SIG-M5 treated with dmso at 0.1 percent for 504 hours (cell line): ENCODE data around the gene GLTP.

Experiments
- DNase-seq: peaks from one replicate; lab custom pipeline; 2025; ENCODE audit not compliant: unreplicated experiment; lab: John Stamatoyannopoulos, UW

The GLTP gene

GRCh38 chr12:109824731-109825130, 55.6 kb downstream of the GLTP start:
- no peak for DNase-seq

GRCh38 chr12:109822951-109823411, 57.4 kb downstream of the GLTP start:
- DNase-seq = no peak

GRCh38 chr12:109822416-109822815, 57.9 kb downstream of the GLTP start:
- DNase-seq = no peak

DNA sequence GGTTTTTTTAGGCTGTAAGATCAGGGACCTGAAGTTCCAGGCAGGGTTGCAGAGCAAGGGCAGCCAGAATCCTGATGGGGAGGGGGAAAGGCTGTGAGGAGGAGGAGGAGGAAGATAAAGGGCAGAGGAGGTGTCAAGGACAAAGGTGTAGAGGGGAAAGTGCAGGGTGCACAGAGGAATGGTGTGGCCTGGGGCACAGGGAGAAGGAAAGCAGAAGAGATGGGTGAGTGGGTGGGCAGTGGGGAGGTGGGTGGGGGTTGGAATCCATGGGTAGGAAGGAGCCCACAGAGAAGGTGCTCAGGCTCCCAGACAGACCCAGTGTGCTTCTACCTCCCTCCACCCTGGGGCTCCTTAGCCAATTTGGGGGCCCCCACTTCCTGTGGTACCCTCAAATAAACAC, 58.4 kb downstream of the GLTP start:
- no peak for DNase-seq

- no peak for DNase-seq
Observed at GRCh38 chr12:109820816-109821381, 59.4 kb downstream of the GLTP start.

- DNase-seq = no peak
Observed at GRCh38 chr12:109818905-109819500, 61.3 kb downstream of the GLTP start.

- no peak for DNase-seq
Observed at GRCh38 chr12:109818253-109818652, 62.1 kb downstream of the GLTP start.

DNA sequence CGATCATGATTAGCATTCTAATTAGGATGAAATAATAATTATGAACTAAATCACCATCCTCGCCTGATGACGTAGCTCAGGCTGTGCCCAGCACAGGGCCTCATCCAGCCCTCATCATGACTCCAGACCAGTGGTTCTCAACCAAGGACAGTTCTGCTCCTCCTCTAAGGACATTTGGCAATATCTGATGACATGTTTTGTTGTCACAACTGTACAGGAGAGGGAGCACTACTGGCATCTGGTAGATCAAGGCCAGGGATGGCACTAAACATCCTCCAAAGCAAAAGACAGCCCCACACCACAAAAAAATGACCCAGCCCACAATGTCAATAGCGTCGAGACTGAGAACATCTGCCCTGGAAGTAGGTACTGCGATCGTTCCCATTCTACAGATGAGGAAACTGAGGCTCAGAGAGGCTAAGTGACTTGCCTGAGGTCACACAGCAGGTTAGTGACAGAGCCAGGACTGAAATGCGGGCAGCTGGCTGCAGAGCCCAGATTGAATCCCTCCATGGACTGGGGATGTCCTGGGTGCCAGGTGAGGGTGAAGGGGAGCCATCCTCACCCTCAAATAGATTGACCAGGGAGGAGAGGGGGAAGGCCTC, 62.6 kb downstream of the GLTP start:
- DNase-seq = no peak

DNA sequence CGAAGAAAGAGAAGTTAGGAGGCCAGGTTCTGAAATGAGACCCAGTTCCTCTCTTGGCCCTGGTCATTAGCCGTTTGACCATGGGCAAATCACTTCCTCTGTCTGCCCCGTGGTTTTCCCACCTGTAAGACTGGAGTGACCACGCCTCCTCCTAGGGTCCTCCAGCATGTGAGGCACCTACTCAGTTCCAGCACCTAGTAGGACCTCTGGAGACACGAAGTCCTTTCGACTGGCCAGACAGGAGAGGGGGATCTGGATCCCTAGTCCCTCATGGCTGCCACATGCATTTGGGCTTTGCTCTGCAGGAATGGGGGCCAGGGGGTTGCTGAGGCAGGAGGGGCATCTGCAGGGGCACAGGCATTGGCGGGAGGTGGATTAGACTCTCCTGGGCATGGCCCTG, 63.5 kb downstream of the GLTP start:
- no peak for DNase-seq

DNA sequence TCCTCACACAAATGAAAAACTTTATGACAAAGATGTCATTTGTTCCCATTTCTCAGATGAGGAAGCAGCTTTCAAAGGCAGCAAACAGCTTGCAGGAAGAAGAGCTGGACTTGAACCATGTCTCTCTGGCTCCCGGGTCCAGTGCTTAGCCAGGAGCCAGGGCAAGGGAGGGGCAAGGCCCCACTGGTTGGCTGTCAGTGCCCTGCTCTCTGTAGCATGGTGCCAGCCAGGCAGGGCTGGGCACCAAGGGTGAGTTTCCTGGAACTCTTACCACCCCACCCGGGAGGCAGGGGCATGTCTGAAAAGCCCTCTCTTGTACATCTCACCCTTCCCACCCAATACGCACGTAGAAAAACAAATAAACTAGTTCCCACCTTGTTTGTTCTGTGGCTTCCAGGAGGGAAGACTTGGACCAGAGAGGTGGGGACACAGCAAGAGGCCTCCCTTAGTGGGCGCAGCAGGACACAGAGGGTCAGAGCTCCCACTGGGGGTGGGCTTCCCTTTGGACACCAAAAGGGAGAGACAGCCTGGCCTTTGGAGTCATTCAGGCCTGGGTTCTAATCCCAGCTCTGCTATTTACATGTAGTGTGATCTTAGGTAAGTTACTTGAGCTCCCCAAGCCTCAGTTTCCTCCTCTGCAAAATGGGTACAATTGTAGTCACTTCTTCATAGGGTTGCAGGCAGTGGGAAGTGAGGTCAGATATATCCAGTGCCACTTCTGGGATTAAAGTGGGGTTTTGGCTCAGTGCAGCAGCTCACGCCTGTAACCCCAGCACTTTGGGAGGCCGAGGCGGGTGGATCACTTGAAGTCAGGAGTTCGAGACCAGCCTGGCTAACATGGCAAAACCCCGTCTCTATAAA, 64.4 kb downstream of the GLTP start:
- DNase-seq = no peak

DNA sequence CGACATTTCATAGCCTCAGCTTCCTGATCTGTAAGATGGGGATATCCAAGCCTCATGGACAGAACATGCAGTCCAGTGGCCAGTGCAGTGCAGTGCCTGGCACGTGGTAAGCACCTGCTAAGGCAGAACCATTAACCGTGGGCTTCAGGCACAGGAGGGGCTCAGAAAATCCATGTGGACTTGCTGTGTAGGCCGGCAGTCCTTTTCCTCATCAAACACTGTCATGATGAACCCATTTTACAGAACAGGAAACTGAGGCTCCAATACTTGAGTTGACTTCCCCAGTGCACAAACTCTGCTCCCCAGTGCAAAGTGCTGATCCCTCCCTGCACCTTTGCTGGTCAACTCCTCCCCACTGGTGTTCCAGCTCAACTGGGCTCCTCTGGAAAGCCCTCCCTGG, 65.1 kb downstream of the GLTP start:
- no peak for DNase-seq

DNA sequence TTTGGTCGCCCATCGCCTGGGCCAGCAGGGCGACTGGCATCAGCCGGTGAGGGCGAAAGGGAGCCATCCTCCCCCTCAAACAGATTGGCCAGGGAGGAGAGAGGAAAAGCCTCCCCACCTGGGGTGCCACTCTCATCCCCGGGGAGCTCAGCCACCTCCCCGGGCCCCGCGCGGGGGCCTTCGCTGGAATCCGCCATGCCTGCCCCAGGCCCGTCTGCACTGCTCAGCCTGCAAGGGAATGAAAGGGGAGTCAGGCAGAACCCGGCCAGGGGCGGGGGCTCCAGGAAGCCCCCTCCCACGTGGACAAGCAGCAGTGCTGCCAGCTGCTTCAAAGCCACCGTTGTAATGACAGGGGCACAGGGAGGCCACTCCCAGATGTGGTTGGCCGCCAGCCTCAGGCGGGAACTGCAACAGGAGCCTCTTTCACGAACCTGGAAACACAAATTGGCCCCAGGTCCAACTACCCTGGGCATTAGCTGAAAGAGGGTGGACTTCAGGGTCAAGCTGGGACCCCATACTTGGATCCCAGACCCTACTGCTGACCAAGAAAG, 65.7 kb downstream of the GLTP start:
- no peak for DNase-seq

DNA sequence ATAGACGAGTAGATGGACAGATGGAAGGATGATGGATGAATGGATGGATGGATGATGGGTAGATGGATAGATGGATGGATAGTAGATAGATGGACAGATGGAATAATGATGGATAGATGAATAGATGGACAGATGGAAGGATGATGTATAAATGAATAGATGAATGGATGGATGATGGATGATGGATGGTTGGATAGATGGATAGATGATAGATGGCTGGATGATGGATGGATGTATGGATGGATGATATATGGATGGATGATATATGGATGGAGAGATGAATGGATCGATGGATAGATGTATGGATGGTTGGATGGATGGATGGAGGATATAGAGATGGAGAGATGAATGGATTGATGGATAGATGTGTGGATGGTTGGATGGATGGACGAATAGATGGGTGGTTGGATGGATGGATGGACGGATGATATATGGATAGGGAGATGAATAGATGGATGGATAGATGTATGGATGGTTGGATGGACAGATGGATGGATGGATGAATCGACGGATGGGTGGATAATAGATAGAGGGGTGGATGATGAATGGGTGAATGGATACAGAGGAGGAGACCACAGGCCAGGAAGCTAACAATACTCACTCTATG, 66.4 kb downstream of the GLTP start:
- DNase-seq = no peak

DNA sequence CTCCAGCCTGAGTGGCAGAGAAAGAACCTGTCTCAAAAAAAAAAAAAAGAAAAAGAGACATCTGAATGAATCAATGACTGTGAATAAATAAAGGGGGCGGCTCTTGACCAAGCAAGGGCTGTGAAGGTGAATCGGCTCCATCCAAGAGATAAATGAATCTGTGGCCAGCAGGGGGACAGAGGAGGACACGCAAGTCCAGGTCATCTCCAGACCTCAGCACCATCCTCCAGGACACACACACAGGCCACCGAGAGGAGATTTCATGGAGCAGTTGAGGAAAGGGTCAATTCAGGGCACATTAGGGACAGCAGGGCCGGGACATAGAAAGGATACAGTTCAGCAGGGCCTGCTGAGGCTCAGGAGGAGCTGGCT, 68.7 kb downstream of the GLTP start:
- DNase-seq = no peak

DNA sequence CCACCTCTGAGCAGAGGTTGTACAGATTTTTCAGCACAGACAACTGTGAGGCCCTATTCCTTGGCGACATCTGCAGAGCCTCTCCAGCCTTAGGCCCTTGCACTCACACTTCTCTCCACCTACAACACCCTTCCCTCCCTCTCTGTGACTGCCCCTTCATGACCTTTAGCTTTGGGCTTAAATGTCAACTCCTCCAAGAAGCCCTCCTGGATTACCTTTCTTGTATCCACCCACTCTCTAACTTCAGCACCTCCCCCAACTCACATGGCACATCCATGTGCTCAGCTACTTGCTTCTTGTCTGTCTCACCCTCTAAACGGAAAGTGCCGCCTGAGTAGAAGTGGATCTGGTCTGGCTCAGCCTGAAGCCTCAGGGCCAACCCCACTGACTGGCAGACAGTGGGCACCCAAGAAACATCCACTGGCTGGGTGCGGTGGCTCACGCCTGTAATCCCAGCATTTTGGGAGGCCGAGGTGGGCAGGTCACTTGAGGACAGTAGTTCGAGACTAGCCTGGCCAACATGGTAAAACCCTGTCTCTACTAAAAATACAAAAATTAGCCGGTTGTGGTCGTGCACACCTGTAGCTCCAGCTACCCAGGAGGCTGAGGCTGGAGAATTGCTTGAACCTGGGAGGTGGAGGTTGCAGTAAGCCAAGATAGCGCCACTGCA, 69.3 kb downstream of the GLTP start:
- DNase-seq = no peak

- no peak for DNase-seq
Observed at GRCh38 chr12:109808876-109809646, 71.3 kb downstream of the GLTP start.

DNA sequence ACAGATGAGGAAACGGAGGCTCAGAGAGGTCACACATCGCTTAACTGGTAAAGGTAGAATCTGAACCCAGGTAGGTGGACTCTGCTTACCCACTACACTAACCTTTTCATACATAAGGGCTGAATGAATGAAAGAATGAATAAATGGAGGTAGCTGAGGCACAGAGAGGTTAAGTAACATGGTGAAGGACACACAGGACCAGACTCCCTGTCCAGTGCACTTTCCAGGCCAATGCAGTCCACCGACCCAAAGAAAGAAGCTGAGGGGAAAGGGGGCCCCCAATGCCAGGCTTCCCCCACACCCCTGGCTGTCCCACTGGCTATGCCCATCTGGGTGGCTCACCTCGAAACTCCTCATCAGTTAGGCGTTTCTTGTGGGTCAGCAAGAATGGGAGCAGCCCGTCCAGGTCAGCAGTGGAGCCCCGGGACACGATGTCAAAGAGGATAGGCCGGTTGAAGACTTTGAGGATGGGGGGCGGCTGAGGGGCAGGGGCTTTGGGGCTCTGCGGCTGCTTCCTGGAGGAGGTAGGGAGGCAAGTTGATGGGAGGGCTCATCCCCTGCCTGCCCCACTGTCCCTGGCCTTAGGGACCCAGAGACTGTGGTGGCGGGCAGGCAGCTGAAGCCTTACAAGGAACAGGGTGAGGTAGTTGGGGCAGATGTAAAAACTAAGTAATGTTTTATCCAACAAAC, 72.2 kb downstream of the GLTP start:
- DNase-seq = no peak

DNA sequence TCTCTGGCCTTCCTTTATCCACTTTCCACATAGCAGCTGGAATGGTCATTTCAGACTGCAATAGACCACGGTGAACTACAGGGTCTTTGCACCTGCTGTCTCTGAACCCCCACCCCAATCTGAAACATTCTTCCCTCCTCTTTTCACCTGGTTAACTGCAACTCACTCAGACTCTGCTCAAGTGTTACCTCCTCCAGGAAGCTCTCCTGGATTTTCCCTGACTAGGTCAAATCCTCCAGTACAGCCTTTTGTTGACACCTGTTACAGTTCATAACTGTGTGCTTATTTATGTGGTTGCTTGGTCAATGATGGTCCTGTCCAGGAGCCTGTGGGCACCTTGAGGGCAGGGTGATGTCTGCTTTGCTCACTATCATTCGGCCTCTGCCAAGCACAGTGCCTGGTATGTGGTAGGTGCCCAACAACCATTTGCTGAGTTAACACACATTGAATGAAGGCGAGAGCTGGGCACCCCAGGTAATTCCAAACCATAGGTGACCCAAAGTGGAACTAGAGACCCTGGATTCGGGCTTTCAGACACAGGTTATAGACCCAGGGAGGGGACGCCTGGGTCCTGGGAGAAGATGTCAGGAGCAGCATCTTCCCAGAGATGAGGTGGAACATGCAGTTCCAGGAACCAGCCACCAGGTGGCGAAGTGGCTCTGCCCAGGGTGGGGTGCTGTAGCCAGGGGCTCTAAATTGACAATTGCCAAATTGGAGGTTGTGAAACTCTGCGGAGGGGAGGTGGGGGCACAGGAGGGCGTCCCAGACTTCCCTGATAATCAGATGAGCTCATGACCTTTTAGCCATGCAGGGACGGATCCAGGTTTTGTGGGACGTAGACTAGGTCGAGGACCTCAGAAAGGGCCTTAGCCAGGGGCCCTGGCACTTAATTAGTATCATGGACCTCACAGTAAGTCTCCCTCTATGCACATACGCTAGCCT, 75.2 kb downstream of the GLTP start:
- DNase-seq = peak; percentile 64
